Erythroblast (primary cell): ENCODE data around the gene CYB561D1.

Source experiments
- GATA1 ChIP-seq: IDR thresholded peaks from 2 replicates; pipeline ENCODE4 v1.6.1; 2011; ENCODE audit warnings: low read depth, mild to moderate bottlenecking, control low read depth, low read length, moderate library complexity
- POLR2A ChIP-seq: IDR thresholded peaks from 2 replicates; pipeline ENCODE4 v1.6.1; 2011; ENCODE audit warnings: mild to moderate bottlenecking, low read length

DNA sequence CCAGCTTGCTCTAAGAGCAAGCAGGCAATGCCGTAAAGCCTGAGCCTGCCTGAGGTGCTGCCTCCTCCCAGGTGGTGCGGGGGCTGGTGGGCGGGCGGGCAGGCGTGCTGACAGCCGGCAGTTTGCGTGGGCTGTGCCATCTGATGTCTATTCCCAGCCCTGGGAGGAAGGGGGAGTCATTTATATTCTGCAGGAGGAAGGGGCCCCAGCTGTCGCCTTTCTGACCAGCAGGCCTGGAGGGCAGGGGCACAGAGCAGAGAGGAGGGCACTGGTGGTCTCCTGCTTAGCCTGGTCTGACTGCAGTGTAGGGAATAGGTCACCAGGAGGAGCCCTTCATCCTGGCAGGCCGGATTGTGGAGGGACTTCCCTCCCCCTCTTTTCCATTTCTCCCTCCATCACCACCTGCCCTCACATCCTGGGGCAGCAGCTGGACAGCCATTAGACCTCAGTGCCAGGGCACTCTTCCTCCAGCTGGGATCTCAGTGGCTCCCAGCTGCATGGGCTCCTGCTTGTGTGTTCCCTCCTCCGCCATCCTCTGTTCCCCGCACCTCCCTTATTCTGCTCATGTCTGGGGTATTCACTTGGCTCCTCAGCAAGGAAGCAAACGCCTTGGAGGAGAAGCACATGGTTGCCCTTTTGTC lies 4.4 kb downstream of the CYB561D1 start:
- TF ChIP-seq POLR2A: no peak
- no peak for TF ChIP-seq GATA1
